Left lung (tissue), 10 donors: ENCODE measurements around the gene SULT6B1. TPM values are rescaled to one million over a fixed set of nuclear protein-coding genes. Genes with fewer than 3 reads are reported as not detected.

Experiments
- ATAC-seq: fragments of 200-7000 bp; cut with Tn5 transposase; one replicate; pipeline ENCODE4 v1.9.1; 2020; ENCODE audit warnings: moderate library complexity
- DNase-seq, 4 donors: peaks; one replicate each; pipeline ENCODE4 v3.0.0-alpha.2; 2013 to 2020
- H3K27ac ChIP-seq, 2 donors: fragments of 200-600 bp; sonication (generic) in 1 of 2; one replicate each; pipeline versions ENCODE4 v1.5.0 to v1.8.0; 2020 to 2021
- H3K27me3 ChIP-seq, 2 donors: fragments of 200-600 bp; sonication (generic) in 1 of 2; one replicate each; pipeline versions ENCODE4 v1.5.0 to v1.8.0; 2020 to 2021
- H3K36me3 ChIP-seq, 2 donors: fragments of 200-600 bp; sonication (generic) in 1 of 2; one replicate each; pipeline versions ENCODE4 v1.5.0 to v1.8.0; 2020 to 2021
- H3K4me1 ChIP-seq, 2 donors: fragments of 200-600 bp; one replicate each; pipeline ENCODE4 v1.8.0; 2021
- H3K4me3 ChIP-seq, 2 donors: fragments of 200-600 bp; sonication (generic) in 1 of 2; one replicate each; pipeline versions ENCODE4 v1.5.0 to v1.8.0; 2020 to 2021; ENCODE audit warnings: mild to moderate bottlenecking in 1 of 2
- H3K9me3 ChIP-seq, 2 donors: fragments of 200-600 bp; sonication (generic) in 1 of 2; one replicate each; pipeline versions ENCODE4 v1.5.0 to v1.8.0; 2020 to 2021
- intact Hi-C, 2 donors: fragments of 100-400 bp; cut with DNase I; formaldehyde crosslinking; loops; one replicate each; pipeline versions ENCODE4 v1.11.2 to v1.14.2; 2022
- polyA plus RNA-seq, 6 donors: library from polyadenylated mRNA; unstranded; fragments of 120-200 nt; gene quantifications; one replicate each; pipeline ENCODE4 v1.2.1, GENCODE V29; 2013; ENCODE audit not compliant: insufficient read length in 6 of 6
- total RNA-seq, 2 donors: library from RNA; stranded (reverse); fragmentation: NEBNext Ultra II Directional; extraction: Animal tissue kit (Norgen Biotek cat#: 25700); gene quantifications; one replicate each; pipeline ENCODE4 v1.2.1, GENCODE V29; 2021
- TF ChIP-seq, protein P1 (sequence below), 2 donors: fragments of 200-600 bp; sonication (generic) in 1 of 2; IDR thresholded peaks; one replicate each; pipeline versions ENCODE4 v1.5.0 to v1.8.0; 2021; ENCODE audit warnings: antibody characterized with exemption in 2 of 2
- donor health status: DM: no; HTN: yes; CAD: no.
- donor health status: DM: no; HTN: no; CAD: no.

Gene SULT6B1
- total and polyA plus RNA-seq, 8 donors, result 1.5 TPM; not detected in 7

GRCh38 chr2:37181726-37182684, 6.5 kb downstream of the SULT6B1 start:
- intact Hi-C loops, result no loop called here
- Histone ChIP-seq H3K36me3 (no peaks in the 10 kb centered on the region), H3K9me3 (no peaks in the 10 kb centered on the region), H3K4me3 (no peak overlapping the region), H3K27ac (no peak overlapping the region), H3K4me1 (no peaks in the 10 kb centered on the region), H3K27me3 (no peaks in the 10 kb centered on the region)
- TF ChIP-seq, protein P1, sequence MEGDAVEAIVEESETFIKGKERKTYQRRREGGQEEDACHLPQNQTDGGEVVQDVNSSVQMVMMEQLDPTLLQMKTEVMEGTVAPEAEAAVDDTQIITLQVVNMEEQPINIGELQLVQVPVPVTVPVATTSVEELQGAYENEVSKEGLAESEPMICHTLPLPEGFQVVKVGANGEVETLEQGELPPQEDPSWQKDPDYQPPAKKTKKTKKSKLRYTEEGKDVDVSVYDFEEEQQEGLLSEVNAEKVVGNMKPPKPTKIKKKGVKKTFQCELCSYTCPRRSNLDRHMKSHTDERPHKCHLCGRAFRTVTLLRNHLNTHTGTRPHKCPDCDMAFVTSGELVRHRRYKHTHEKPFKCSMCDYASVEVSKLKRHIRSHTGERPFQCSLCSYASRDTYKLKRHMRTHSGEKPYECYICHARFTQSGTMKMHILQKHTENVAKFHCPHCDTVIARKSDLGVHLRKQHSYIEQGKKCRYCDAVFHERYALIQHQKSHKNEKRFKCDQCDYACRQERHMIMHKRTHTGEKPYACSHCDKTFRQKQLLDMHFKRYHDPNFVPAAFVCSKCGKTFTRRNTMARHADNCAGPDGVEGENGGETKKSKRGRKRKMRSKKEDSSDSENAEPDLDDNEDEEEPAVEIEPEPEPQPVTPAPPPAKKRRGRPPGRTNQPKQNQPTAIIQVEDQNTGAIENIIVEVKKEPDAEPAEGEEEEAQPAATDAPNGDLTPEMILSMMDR (IDR thresholded peaks at IDR 0.05), result no peak
- ATAC-seq, result no peak
- DNase-seq, result no peak

- no peak overlapping the region for H3K4me3 ChIP-seq
- intact Hi-C loops, result no loop called here
- TF ChIP-seq, protein P1 (IDR thresholded peaks at IDR 0.05), result no peak
- no peaks in the 10 kb centered on the region for H3K4me1 ChIP-seq
- H3K27me3 ChIP-seq, result no peaks in the 10 kb centered on the region
- DNase-seq (no peak), ATAC-seq (no peak)
- no peaks in the 10 kb centered on the region for H3K36me3 ChIP-seq
- no peaks in the 10 kb centered on the region for H3K9me3 ChIP-seq
- H3K27ac ChIP-seq, result no peak overlapping the region
Measured at GRCh38 chr2:37180640-37181039, 7.8 kb downstream of the SULT6B1 start.

DNA sequence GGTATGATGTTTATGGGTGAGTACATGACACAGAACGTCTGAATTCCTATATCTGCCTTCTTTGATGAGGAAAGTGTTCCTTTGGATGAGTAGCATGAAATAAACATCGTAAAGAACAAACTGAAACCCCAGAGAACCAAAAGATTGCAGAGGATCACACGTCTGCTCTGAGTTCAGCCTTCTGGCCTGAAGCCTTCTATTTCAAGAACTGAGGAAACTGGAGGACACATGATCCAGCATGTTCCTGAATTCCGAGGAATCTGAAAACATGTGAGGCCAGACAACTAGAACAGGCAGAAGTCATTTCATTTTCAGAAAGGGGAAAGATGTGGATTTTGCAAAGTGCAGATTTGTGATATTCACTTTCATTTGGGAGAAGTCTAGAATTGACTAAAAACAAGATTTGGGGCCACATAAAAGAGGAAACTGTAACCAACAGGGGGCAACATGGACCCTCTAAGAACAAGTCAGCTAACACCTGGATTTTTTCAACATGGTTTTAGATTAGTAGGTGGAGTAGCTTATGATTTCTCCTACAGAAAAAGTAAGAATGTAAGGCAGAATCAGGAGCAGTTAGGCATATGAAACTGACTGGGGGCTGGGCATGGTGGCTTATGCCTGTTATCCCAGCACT, 8.3 kb downstream of the SULT6B1 start:
- Histone ChIP-seq H3K27ac (no peak overlapping the region), H3K27me3 (no peaks in the 10 kb centered on the region), H3K4me3 (no peak overlapping the region), H3K9me3 (no peaks in the 10 kb centered on the region), H3K36me3 (no peaks in the 10 kb centered on the region), H3K4me1 (no peaks in the 10 kb centered on the region)
- DNase-seq (no peak), ATAC-seq (peak; percentile 15)
- intact Hi-C loops, result no loop called here
- TF ChIP-seq, protein P1 (IDR thresholded peaks at IDR 0.05), result no peak

DNA sequence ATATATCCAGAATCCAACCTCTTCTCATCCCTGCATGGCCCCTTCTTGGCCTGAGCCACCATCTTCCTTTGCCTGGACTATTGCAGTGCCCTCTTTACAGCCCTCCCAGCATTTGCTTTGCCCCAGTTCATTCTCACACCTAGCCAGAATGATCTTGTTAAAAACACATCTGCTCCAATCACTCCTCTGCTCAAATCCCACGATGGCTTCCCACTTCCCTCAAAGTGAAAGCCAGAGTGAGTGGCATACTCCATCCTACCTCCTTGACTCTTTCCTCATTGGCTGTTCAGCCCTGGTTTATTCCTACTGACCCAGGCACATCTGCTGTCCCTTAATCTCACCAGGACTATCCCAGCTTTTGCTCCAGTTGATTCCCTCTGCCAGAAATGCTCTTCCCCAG, 14.7 kb downstream of the SULT6B1 start:
- H3K27me3 ChIP-seq, result no peaks in the 10 kb centered on the region
- no peaks in the 10 kb centered on the region for H3K4me1 ChIP-seq
- no peak overlapping the region for H3K4me3 ChIP-seq
- no peak for ATAC-seq
- TF ChIP-seq, protein P1 (IDR thresholded peaks at IDR 0.05), result no peak
- H3K9me3 ChIP-seq, result no peaks in the 10 kb centered on the region
- H3K27ac ChIP-seq, result no peak overlapping the region
- H3K36me3 ChIP-seq, result no peaks in the 10 kb centered on the region
- intact Hi-C loops, result no loop called here
- no peak for DNase-seq

DNA sequence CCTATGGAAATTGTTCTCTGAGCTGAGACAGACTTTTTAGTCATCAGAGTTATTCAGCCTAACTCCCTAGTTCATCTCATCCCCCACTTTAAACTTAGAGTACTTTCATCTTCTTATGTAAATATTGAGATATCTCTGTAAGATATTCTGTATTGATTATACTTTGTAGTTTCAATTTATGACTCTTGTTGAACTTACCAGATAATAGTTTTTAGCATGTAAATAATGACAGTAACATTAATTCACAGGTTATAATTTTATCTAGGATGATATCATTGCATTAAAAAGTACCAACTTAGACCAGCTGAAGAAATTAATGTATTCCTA, 16.9 kb downstream of the SULT6B1 start:
- no peak overlapping the region for H3K27ac ChIP-seq
- no peak for ATAC-seq
- no peak for DNase-seq
- no peak overlapping the region for H3K4me3 ChIP-seq
- no peaks in the 10 kb centered on the region for H3K36me3 ChIP-seq
- H3K4me1 ChIP-seq, result peaks cover 0 to 9% of the 10 kb centered on the region in 2 donors
- H3K9me3 ChIP-seq, result no peaks in the 10 kb centered on the region
- intact Hi-C loops, result no loop called here
- TF ChIP-seq, protein P1 (IDR thresholded peaks at IDR 0.05), result no peak
- no peaks in the 10 kb centered on the region for H3K27me3 ChIP-seq
